ENCODE data around the gene CEL. TPM values are rescaled to one million over a fixed set of nuclear protein-coding genes. Genes with fewer than 3 reads are reported as not detected.
"Not testable (repeated sequence)": the region's sequence is repeated elsewhere in the genome, so short reads cannot be mapped to it uniquely, and the experiment has no call there.

CEL gene
- total RNA-seq, 2 experiments from 2014 or later: 2.4 to 2.8 TPM

- no peaks in the 10 kb centered on the region for H3K9me3 Mint-ChIP-seq (ENCODE audit: insufficient read depth)
- H3K27me3 Mint-ChIP-seq (ENCODE audit: low read depth): no peaks in the 10 kb centered on the region
- no peak overlapping the region for H3K27ac Mint-ChIP-seq
- H3K4me3 Mint-ChIP-seq: no peak overlapping the region
- ChIA-PET CTCF (no interaction called here), POLR2A (no interaction called here)
- no peaks in the 10 kb centered on the region for H3K36me3 Mint-ChIP-seq (ENCODE audit: low read depth)
- DNase-seq (no peak), ATAC-seq (no peak)
- H3K4me1 Mint-ChIP-seq (ENCODE audit: low read depth): peaks cover 2% of the 10 kb centered on the region
Measured at GRCh38 chr9:133088756-133089155, 27.0 kb downstream of the CEL start.

GRCh38 chr9:133089271-133089671 lies 27.5 kb downstream of the CEL start:
- no peaks in the 10 kb centered on the region for H3K27me3 Mint-ChIP-seq (ENCODE audit: low read depth)
- POLR2A ChIA-PET: no interaction called here
- ATAC-seq: peak; percentile 55
- no peak for DNase-seq
- H3K27ac Mint-ChIP-seq: no peak overlapping the region
- CTCF ChIA-PET: interaction anchor here (1.5 kb wide), 1 partner anchor 55 kb away, joined by 4 read pairs; no protein-coding TSS in a partner anchor
- peaks cover 2% of the 10 kb centered on the region for H3K4me1 Mint-ChIP-seq (ENCODE audit: low read depth)
- no peaks in the 10 kb centered on the region for H3K9me3 Mint-ChIP-seq (ENCODE audit: insufficient read depth)
- H3K36me3 Mint-ChIP-seq (ENCODE audit: low read depth): no peaks in the 10 kb centered on the region
- H3K4me3 Mint-ChIP-seq: no peak overlapping the region

GRCh38 chr9:133090187-133090586 lies 28.4 kb downstream of the CEL start:
- H3K9me3 Mint-ChIP-seq (ENCODE audit: insufficient read depth): peaks cover 3% of the 10 kb centered on the region
- H3K4me3 Mint-ChIP-seq: no peak overlapping the region
- H3K4me1 Mint-ChIP-seq (ENCODE audit: low read depth): peaks cover 2% of the 10 kb centered on the region
- H3K36me3 Mint-ChIP-seq (ENCODE audit: low read depth): peaks cover 3% of the 10 kb centered on the region
- no peaks in the 10 kb centered on the region for H3K27me3 Mint-ChIP-seq (ENCODE audit: low read depth)
- ChIA-PET CTCF (interaction anchor here (1.5 kb wide), 1 partner anchor 54 kb away, joined by 4 read pairs; no protein-coding TSS in a partner anchor), POLR2A (no interaction called here)
- ATAC-seq: no peak
- no peak for DNase-seq
- H3K27ac Mint-ChIP-seq: no peak overlapping the region

DNA sequence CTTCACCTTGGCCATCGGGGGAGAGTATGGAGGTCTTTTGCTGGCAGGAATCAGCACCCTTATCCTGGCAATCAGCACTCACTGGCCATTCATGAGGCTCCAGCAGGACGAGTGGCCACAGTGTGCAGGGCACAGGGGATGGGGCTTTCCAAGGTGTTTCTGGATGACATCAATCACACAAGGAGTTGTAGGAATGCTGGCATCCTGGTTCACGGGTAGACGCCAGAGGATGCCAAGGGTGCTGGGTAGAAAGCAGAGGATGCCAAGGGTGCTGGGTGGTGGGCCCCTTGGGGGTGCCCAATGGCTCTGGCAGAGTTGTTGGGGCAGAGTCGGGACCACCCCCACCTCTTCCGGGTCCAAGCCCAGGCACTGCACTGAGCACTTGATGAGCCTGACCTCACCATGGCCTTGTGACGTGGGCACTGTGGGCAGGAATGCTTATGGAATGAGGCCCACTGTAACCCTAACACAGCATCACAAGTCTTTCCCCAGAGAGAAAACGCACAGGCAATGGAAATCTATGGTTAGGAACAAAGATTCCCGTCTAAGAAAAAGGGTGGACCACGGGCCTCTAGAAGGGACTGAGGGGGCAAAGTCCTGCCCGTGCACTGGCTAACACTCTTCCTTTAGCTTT lies 29.1 kb downstream of the CEL start:
- Mint-ChIP-seq H3K27me3 (ENCODE audit: low read depth) (no peaks in the 10 kb centered on the region), H3K4me3 (no peak overlapping the region), H3K9me3 (ENCODE audit: insufficient read depth) (peaks cover 5% of the 10 kb centered on the region), H3K27ac (no peak overlapping the region), H3K4me1 (ENCODE audit: low read depth) (peaks cover 2% of the 10 kb centered on the region), H3K36me3 (ENCODE audit: low read depth) (peaks cover 8% of the 10 kb centered on the region)
- CTCF ChIA-PET: interaction anchor here (1.1 to 1.8 kb wide), 4 partner anchors 21 to 54 kb away, joined by 3 to 8 read pairs (median 4); no protein-coding TSS in a partner anchor
- POLR2A ChIA-PET: no interaction called here
- no peak for ATAC-seq
- no peak for DNase-seq

DNA sequence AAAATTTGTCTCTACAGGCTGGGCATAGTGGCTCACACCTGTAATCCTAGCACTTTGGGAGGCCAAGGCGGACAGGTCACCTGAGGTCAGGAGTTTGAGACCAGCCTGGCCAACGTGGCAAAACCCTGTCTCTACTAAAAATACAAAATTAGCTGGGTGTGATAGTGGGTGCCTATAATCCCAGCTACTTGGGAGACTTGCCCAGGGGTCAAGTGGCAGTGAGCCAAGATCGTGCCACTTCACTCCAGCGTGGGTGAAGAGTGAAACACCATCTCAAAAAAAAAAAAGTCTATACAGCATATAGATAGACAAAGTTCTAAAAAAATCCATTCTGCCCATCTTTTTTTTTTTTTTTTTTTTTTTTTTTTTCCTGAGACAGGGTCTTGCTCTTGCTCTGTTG lies 32.6 kb downstream of the CEL start:
- ATAC-seq; H3K27ac Mint-ChIP-seq; H3K27me3 Mint-ChIP-seq (ENCODE audit: low read depth); POLR2A ChIA-PET; DNase-seq; H3K4me3 Mint-ChIP-seq; H3K4me1 Mint-ChIP-seq (ENCODE audit: low read depth): not testable (repeated sequence)
- Mint-ChIP-seq H3K9me3 (ENCODE audit: insufficient read depth) (peaks cover 14% of the 10 kb centered on the region), H3K36me3 (ENCODE audit: low read depth) (peaks cover 40% of the 10 kb centered on the region)
- CTCF ChIA-PET: interaction anchor here (0.8 to 4.2 kb wide), 6 partner anchors 8 to 72 kb away, joined by 3 to 21 read pairs (median 3); no protein-coding TSS in a partner anchor

DNA sequence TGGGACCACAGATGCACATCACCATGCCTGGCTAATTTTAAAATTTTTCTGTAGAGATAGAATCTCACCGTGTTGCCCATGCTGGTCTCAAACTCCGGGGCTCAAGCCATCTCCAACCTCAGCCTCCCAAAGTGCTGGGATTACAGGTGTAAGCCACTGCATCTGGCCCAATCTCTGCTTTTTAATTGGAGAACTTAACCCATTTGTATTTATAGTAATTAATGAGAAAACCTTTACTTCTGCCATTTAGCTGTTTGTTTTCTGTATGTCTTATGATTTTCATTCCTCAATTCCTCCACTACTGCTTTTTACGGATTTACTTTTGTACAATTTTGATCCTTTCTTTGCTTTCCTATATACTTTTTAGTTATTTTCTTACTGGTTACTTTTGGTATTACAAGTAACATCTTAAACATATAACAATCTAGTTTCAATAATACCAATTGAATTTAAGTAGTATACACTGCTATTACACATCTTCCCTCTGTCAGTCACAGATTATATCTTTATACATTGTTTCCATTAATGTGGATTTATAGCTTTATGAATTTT lies 33.1 kb downstream of the CEL start:
- no peak overlapping the region for H3K4me3 Mint-ChIP-seq

GRCh38 chr9:133098104-133098754 lies 36.4 kb downstream of the CEL start:
- H3K36me3 Mint-ChIP-seq (ENCODE audit: low read depth): peaks cover 70% of the 10 kb centered on the region
- ChIA-PET POLR2A (interaction anchor here (1.1 kb wide), 1 partner anchor 49 kb away, joined by 4 read pairs; no protein-coding TSS in a partner anchor), CTCF (interaction anchor here (22.3 kb wide), 1 partner anchor 48 kb away, joined by 421 read pairs; no protein-coding TSS in a partner anchor)
- ATAC-seq (no peak), DNase-seq (no peak)
- no peaks in the 10 kb centered on the region for H3K27me3 Mint-ChIP-seq (ENCODE audit: low read depth)
- no peak overlapping the region for H3K27ac Mint-ChIP-seq
- peaks cover 14% of the 10 kb centered on the region for H3K9me3 Mint-ChIP-seq (ENCODE audit: insufficient read depth)
- no peaks in the 10 kb centered on the region for H3K4me1 Mint-ChIP-seq (ENCODE audit: low read depth)
- H3K4me3 Mint-ChIP-seq: no peak overlapping the region

More for the DNA sequence above, 33.1 kb downstream of the CEL start:
- DNase-seq (no peak), ATAC-seq (no peak)
- Mint-ChIP-seq H3K36me3 (ENCODE audit: low read depth) (peaks cover 45% of the 10 kb centered on the region), H3K27ac (no peak overlapping the region), H3K9me3 (ENCODE audit: insufficient read depth) (peaks cover 14% of the 10 kb centered on the region), H3K4me1 (ENCODE audit: low read depth) (peaks cover 2% of the 10 kb centered on the region), H3K27me3 (ENCODE audit: low read depth) (no peaks in the 10 kb centered on the region)
- ChIA-PET POLR2A (no interaction called here), CTCF (interaction anchor here (0.8 to 4.2 kb wide), 9 partner anchors 24 to 73 kb away, joined by 3 to 21 read pairs (median 4); no protein-coding TSS in a partner anchor)

DNA sequence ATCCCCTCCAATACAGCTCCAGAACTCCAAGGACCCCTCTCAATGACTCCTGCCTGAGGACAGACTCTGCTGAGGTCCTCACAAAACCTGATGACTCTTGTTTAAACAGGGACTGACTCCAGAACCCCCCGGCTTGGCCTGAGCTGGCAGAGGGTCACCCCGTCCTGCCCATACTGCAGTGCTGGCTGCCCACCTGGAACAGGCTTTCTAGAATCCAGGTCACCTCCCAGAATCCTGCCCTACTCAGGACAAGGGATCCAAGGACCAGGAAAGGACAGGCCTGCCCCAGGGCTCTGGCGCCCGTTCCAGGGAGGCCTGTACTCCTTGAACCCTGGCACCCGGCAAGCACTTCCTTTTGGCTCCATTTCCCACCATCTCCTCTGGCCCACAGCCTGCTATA lies 37.1 kb downstream of the CEL start:
- Mint-ChIP-seq H3K27ac (no peak overlapping the region), H3K27me3 (ENCODE audit: low read depth) (no peaks in the 10 kb centered on the region), H3K4me1 (ENCODE audit: low read depth) (no peaks in the 10 kb centered on the region), H3K36me3 (ENCODE audit: low read depth) (peaks cover 71% of the 10 kb centered on the region), H3K9me3 (ENCODE audit: insufficient read depth) (peaks cover 14% of the 10 kb centered on the region), H3K4me3 (no peak overlapping the region)
- DNase-seq (no peak), ATAC-seq (no peak)
- CTCF ChIA-PET: interaction anchor here (22.3 kb wide), 1 partner anchor 47 kb away, joined by 421 read pairs; no protein-coding TSS in a partner anchor
- POLR2A ChIA-PET: interaction anchor here (1.1 to 1.4 kb wide), 2 partner anchors 45 to 48 kb away, joined by 4 to 5 read pairs; no protein-coding TSS in a partner anchor

DNA sequence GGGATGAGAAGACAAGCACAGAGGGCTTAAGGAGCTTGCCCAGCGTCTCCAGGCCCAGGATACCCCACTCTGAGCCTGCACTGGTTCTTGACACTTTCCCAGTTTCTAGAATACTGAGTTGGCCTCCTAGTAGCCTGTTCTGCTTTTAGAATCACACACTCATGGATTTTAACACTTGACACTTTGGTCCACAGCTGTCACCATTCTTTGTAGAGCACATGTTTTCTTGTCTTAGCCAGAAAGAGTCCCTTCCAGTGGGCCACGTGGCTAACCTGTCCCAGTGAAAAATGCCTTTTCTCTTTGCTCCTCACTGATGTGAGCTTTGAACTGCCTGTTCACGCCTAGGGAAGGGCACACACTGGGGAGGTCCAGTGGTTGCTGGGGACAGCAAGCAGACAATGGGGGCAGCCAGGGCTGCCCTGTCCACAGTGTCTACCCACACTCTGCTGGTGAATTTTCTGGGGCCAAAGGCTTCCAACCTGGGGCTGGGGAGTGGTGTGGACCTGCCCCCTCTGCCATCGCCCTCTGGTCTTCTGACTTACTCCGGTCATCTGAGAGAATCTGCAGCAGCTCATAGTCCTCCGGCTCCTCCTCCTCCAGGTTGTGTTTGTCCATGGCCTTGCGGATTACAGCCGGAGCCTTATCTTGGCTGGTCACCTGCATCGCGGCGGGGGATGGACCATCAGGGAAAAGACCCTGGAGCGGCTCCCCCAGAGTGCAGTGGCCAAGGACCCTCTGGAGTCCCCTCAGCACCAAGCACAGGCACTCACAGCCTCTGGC lies 38.1 kb downstream of the CEL start:
- CTCF ChIA-PET: interaction anchor here (22.3 kb wide), 1 partner anchor 46 kb away, joined by 421 read pairs; no protein-coding TSS in a partner anchor
- Mint-ChIP-seq H3K36me3 (ENCODE audit: low read depth) (peaks cover 76% of the 10 kb centered on the region), H3K4me3 (no peak overlapping the region), H3K27ac (no peak overlapping the region), H3K27me3 (ENCODE audit: low read depth) (no peaks in the 10 kb centered on the region), H3K4me1 (ENCODE audit: low read depth) (no peaks in the 10 kb centered on the region), H3K9me3 (ENCODE audit: insufficient read depth) (peaks cover 14% of the 10 kb centered on the region)
- DNase-seq (no peak), ATAC-seq (no peak)
- POLR2A ChIA-PET: interaction anchor here (1.4 kb wide), 1 partner anchor 44 kb away, joined by 5 read pairs; no protein-coding TSS in a partner anchor

DNA sequence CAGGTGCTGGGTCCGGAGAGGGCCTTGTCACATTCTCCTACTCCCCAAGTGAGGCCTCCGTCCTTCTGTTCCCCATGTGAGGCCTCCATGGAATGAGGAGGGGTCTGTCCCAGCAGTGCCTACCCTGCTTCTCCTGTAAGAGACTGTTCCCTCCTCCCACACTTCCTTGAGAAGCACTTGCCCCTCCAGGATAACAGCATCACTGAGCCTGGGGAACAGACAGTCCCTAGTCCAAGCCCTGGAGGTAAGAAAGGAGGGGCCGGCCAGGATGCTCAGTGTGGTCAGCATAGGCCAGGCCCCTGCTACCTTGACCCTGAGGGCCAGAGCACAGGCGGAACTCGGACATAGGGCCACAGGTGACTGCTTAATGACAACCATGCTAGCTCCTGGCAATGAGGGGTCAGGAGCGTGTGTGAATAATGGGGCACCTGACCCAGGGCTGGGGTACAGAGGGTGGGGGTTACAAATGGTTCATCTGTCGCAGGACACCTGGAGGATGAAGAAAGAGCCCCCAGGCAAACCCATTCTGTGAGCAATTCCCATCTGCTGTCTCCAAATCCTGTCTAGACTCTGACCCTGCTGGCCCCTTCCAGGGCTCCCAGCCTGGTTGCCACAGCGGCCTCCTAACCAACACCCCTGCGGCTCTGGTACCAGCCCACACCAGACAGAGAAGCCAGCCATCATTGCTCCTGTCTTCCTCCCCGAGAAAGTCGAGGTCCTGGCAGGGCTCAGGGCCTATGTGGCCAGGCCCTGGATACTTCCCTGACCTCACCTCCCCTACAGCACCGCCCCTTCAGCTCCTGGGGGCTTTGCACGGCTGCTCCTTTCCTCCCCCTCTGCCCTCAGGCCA lies 39.0 kb downstream of the CEL start:
- ATAC-seq (no peak), DNase-seq (no peak)
- Mint-ChIP-seq H3K36me3 (ENCODE audit: low read depth) (peaks cover 74% of the 10 kb centered on the region), H3K4me1 (ENCODE audit: low read depth) (no peaks in the 10 kb centered on the region), H3K9me3 (ENCODE audit: insufficient read depth) (peaks cover 9% of the 10 kb centered on the region), H3K4me3 (no peak overlapping the region), H3K27ac (no peak overlapping the region), H3K27me3 (ENCODE audit: low read depth) (no peaks in the 10 kb centered on the region)
- POLR2A ChIA-PET: no interaction called here
- CTCF ChIA-PET: interaction anchor here (1.1 to 22.3 kb wide), 3 partner anchors 13 to 45 kb away, joined by 3 to 421 read pairs (median 3); no protein-coding TSS in a partner anchor

All from activated CD8-positive, alpha-beta T cell treated with anti-CD3 and anti-CD28 coated beads, Interleukin-2, amount 10 ng/mL, durations not matched to agents 7 days and 5 days (primary cell).